H9 (cell line): ENCODE data around the gene CLDN11. TPM values are rescaled to one million over a fixed set of nuclear protein-coding genes. Genes with fewer than 3 reads are reported as not detected.

Experiments
- DNase-seq: peaks from one replicate; pipeline ENCODE4 v3.0.0-alpha.2; 2017
- H2AFZ ChIP-seq: one replicate; pipeline ENCODE4 v1.6.1; 2013; ENCODE audit warnings: mild to moderate bottlenecking, low read length, control low read depth, moderate library complexity
- H2AK5ac ChIP-seq: 2 replicates; pipeline ENCODE4 v1.6.1; 2013; ENCODE audit warnings: low read length, control low read depth, mixed read lengths; ENCODE audit not compliant: insufficient read length
- H2BK120ac ChIP-seq: one replicate; pipeline ENCODE4 v1.6.1; 2013; ENCODE audit warnings: low read depth, mild to moderate bottlenecking, low read length, control low read depth, inconsistent platforms; ENCODE audit not compliant: poor library complexity, severe bottlenecking
- H2BK12ac ChIP-seq: 2 replicates; pipeline ENCODE4 v1.6.1; 2013; ENCODE audit warnings: low read length, control low read depth, mixed read lengths, low read depth; ENCODE audit not compliant: insufficient read length
- H2BK15ac ChIP-seq: 2 replicates; pipeline ENCODE4 v1.6.1; 2013; ENCODE audit warnings: low read depth, low read length, control low read depth
- H2BK20ac ChIP-seq: one replicate; pipeline ENCODE4 v1.6.1; 2013; ENCODE audit warnings: low read depth, mild to moderate bottlenecking, low read length, control low read depth, inconsistent platforms; ENCODE audit not compliant: poor library complexity, severe bottlenecking
- H2BK5ac ChIP-seq: 2 replicates; pipeline ENCODE4 v1.6.1; 2013; ENCODE audit warnings: low read length, control low read depth, mixed read lengths; ENCODE audit not compliant: insufficient read length
- H3K14ac ChIP-seq: 2 replicates; pipeline ENCODE4 v1.6.1; 2013; ENCODE audit warnings: low read length, control low read depth; ENCODE audit not compliant: insufficient read depth
- H3K18ac ChIP-seq: 2 replicates; pipeline ENCODE4 v1.6.1; 2013; ENCODE audit warnings: low read depth, mild to moderate bottlenecking, mixed read lengths, low read length, control low read depth; ENCODE audit not compliant: insufficient read length
- H3K23ac ChIP-seq: 2 replicates; pipeline ENCODE4 v1.6.1; 2013; ENCODE audit warnings: low read length, control low read depth, mixed read lengths, low read depth; ENCODE audit not compliant: insufficient read length
- H3K23me2 ChIP-seq: 2 replicates; pipeline ENCODE4 v1.6.1; 2013; ENCODE audit warnings: low read depth, mild to moderate bottlenecking, mixed read lengths, low read length, control low read depth; ENCODE audit not compliant: insufficient read length, poor library complexity, severe bottlenecking
- H3K27ac ChIP-seq: 2 replicates; pipeline ENCODE4 v1.5.1; 2013; ENCODE audit warnings: low read length, control low read depth, mixed read lengths, low read depth; ENCODE audit not compliant: insufficient read length
- H3K27me3 ChIP-seq: 2 replicates; pipeline ENCODE4 v1.6.1; 2013; ENCODE audit warnings: low read length, control low read depth, inconsistent platforms; ENCODE audit not compliant: insufficient read depth
- H3K4ac ChIP-seq: 2 replicates; pipeline ENCODE4 v1.6.1; 2013; ENCODE audit warnings: low read depth, mild to moderate bottlenecking, control low read depth, inconsistent platforms, low read length, moderate library complexity
- H3K4me1 ChIP-seq: 2 replicates; pipeline ENCODE4 v1.6.1; 2013; ENCODE audit warnings: low read length, control low read depth, inconsistent platforms; ENCODE audit not compliant: insufficient read depth
- H3K4me2 ChIP-seq: 2 replicates; pipeline ENCODE4 v1.6.1; 2013; ENCODE audit warnings: low read length, control low read depth, mixed read lengths; ENCODE audit not compliant: insufficient read length, insufficient read depth
- H3K56ac ChIP-seq: 2 replicates; pipeline ENCODE4 v1.6.1; 2013; ENCODE audit warnings: low read depth, mild to moderate bottlenecking, mixed read lengths, low read length, control low read depth; ENCODE audit not compliant: insufficient read length
- H3K79me1 ChIP-seq: 2 replicates; pipeline ENCODE4 v1.6.1; 2013; ENCODE audit warnings: low read depth, mild to moderate bottlenecking, moderate library complexity, low read length, control low read depth, inconsistent platforms; ENCODE audit not compliant: insufficient read depth, poor library complexity, severe bottlenecking
- H3K79me2 ChIP-seq: 2 replicates; pipeline ENCODE4 v1.6.1; 2013; ENCODE audit warnings: low read length, control low read depth, inconsistent platforms; ENCODE audit not compliant: insufficient read depth
- H3K9ac ChIP-seq: 2 replicates; pipeline ENCODE4 v1.6.1; 2013; ENCODE audit warnings: low read length, control low read depth, mixed read lengths; ENCODE audit not compliant: insufficient read length; ENCODE audit errors: extremely low read depth
- H3K9me3 ChIP-seq: one replicate; pipeline ENCODE4 v1.6.1; 2013; ENCODE audit warnings: low read depth, low read length, inconsistent platforms; ENCODE audit not compliant: control insufficient read depth
- H3T11ph ChIP-seq: one replicate; pipeline ENCODE4 v1.6.1; 2013; ENCODE audit warnings: mild to moderate bottlenecking, low read length, control low read depth, inconsistent platforms
- H4K20me1 ChIP-seq: one replicate; pipeline ENCODE4 v1.6.1; 2013; ENCODE audit not compliant: control insufficient read depth, insufficient read length, insufficient read depth
- H4K5ac ChIP-seq: 2 replicates; pipeline ENCODE4 v1.6.1; 2013; ENCODE audit warnings: low read depth, mild to moderate bottlenecking, mixed read lengths, low read length, control low read depth; ENCODE audit not compliant: insufficient read length
- H4K8ac ChIP-seq: replicated peaks from 2 replicates; pipeline ENCODE4 v1.6.1; 2013; ENCODE audit warnings: low read length, control low read depth, mixed read lengths, low read depth; ENCODE audit not compliant: insufficient read length
- H4K91ac ChIP-seq: 2 replicates; pipeline ENCODE4 v1.6.1; 2013; ENCODE audit warnings: low read depth, mild to moderate bottlenecking, moderate library complexity, mixed read lengths, low read length, control low read depth; ENCODE audit not compliant: insufficient read length
- H3K27ac Mint-ChIP-seq, 3 experiments: 2 replicates in 2 of 3; 3 replicates in 1 of 3; pipeline ENCODE4 v1.8.0; 2020 to 2021; ENCODE audit warnings: mixed read lengths in 3 of 3, mild to moderate bottlenecking in 1 of 3, moderate library complexity in 1 of 3
- H3K27me3 Mint-ChIP-seq: 2 replicates; pipeline ENCODE4 v1.8.0; 2021; ENCODE audit warnings: low read depth, mild to moderate bottlenecking, moderate library complexity, mixed read lengths
- H3K36me3 Mint-ChIP-seq, 3 experiments: 2 replicates in 2 of 3; 3 replicates in 1 of 3; pipeline ENCODE4 v1.8.0; 2020 to 2021; ENCODE audit warnings: low read depth in 3 of 3, mixed read lengths in 3 of 3; ENCODE audit not compliant: insufficient read depth in 1 of 3
- H3K4me1 Mint-ChIP-seq, 2 experiments: 2 replicates each; pipeline ENCODE4 v1.8.0; 2020; ENCODE audit warnings: mixed read lengths in 2 of 2
- H3K4me3 Mint-ChIP-seq, 2 experiments: 2 replicates in 1 of 2; 3 replicates in 1 of 2; pipeline ENCODE4 v1.8.0; 2020 to 2021; ENCODE audit warnings: mild to moderate bottlenecking in 2 of 2, mixed read lengths in 2 of 2, moderate library complexity in 1 of 2
- H3K9me3 Mint-ChIP-seq, 2 experiments: 2 replicates in 1 of 2; 3 replicates in 1 of 2; pipeline ENCODE4 v1.8.0; 2020; ENCODE audit warnings: mild to moderate bottlenecking in 2 of 2, mixed read lengths in 2 of 2, moderate library complexity in 1 of 2
- CTCF ChIP-seq: fragments of 200-600 bp; sonication (generic); conservative IDR thresholded peaks from 3 replicates; pipeline ENCODE4 v1.8.0; 2021; ENCODE audit warnings: antibody characterized with exemption, mild to moderate bottlenecking
- WGBS: extraction: QIAGEN DNeasy Blood & Tissue Kit; methylation state at CpG from one replicate; pipeline ENCODE4 v1.1.7; 2013; ENCODE audit warnings: missing lambda C conversion rate, low lambda C conversion rate, mixed read lengths; ENCODE audit not compliant: insufficient read length; ENCODE audit errors: extremely low coverage; 5-methylcytosine and 5-hydroxymethylcytosine counted together
- total RNA-seq: library from RNA; stranded (reverse); gene quantifications from 2 replicates; pipeline ENCODE4 v1.2.1, GENCODE V29; 2021

The CLDN11 gene
- total RNA-seq, 1 experiment from 2014 or later = 1.7 TPM

- peaks cover 13% of the 10 kb centered on the region for H3K23me2 ChIP-seq
- H3K27me3 ChIP-seq = peaks cover 25% of the 10 kb centered on the region; the same call in 1 of the 2 replicates
- Mint-ChIP-seq H3K27ac (no peak overlapping the region), H3K27me3 (peaks cover 55% of the 10 kb centered on the region), H3K9me3 (no peaks in the 10 kb centered on the region), H3K4me3 (peak overlapping the region; percentile 54 to 75), H3K4me1 (peaks cover 8 to 13% of the 10 kb centered on the region in 2 experiments; a peak in 3 of 4 replicates), H3K36me3 (peaks cover 0 to 7% (median 0%) of the 10 kb centered on the region in 3 experiments; a peak in 3 of 7 replicates)
- no peak overlapping the region for H3K4ac ChIP-seq
- no peak overlapping the region for H4K8ac ChIP-seq
- H3K4me1 ChIP-seq = 0 out of 2 replicates have a peak, but pooled peaks cover 3% of the 10 kb centered on the region
- H2AFZ ChIP-seq = no peak overlapping the region
- H3K9ac ChIP-seq = no peak overlapping the region
- H2AK5ac ChIP-seq = no peak overlapping the region
- H4K20me1 ChIP-seq = no peaks in the 10 kb centered on the region
- H3K4me2 ChIP-seq = peak overlapping the region; percentile 75
- DNase-seq = peak; percentile 72
- TF ChIP-seq CTCF = no peak
- H2BK120ac ChIP-seq = no peak overlapping the region
- H2BK5ac ChIP-seq = no peak overlapping the region
- H4K5ac ChIP-seq = no peak overlapping the region
- H4K91ac ChIP-seq = no peak overlapping the region
- no peak overlapping the region for H3K27ac ChIP-seq
- no peak overlapping the region for H2BK12ac ChIP-seq
- no peaks in the 10 kb centered on the region for H3K9me3 ChIP-seq
- no peak overlapping the region for H3K18ac ChIP-seq
- no peaks in the 10 kb centered on the region for H3K79me1 ChIP-seq
- no peak overlapping the region for H3T11ph ChIP-seq
- no peak overlapping the region for H3K56ac ChIP-seq
- no peak overlapping the region for H3K14ac ChIP-seq
- H2BK20ac ChIP-seq = no peak overlapping the region
- no peaks in the 10 kb centered on the region for H3K79me2 ChIP-seq
- no peak overlapping the region for H3K23ac ChIP-seq
- no peak overlapping the region for H2BK15ac ChIP-seq
- no CpG with 5 or more reads among the region's 58 CpGs for WGBS
These were observed 954 bp downstream of the CLDN11 start for GRCh38 chr3:170419557-170420087.
